Activated naive CD8-positive, alpha-beta T cell treated with anti-CD3 and anti-CD28 coated beads, Interleukin-2, amount 50 U/mL, for 24 hours (primary cell): ENCODE results near the gene THEMIS2.
"Not testable (repeated sequence)": the region's sequence is repeated elsewhere in the genome, so short reads cannot be mapped to it uniquely, and the experiment has no call there.

Source experiments
- ATAC-seq: fragments of 150-1000 bp; cut with Tn5 transposase; one replicate; pipeline ENCODE4 v1.10.0; 2021
- DNase-seq: peaks from one replicate; pipeline ENCODE4 v3.0.0; 2021
- H3K27ac Mint-ChIP-seq: one replicate; pipeline ENCODE4 v1.8.0; 2021; ENCODE audit warnings: mild to moderate bottlenecking, mixed read lengths
- H3K27me3 Mint-ChIP-seq: one replicate; pipeline ENCODE4 v1.8.0; 2021; ENCODE audit warnings: mixed read lengths
- H3K36me3 Mint-ChIP-seq: one replicate; pipeline ENCODE4 v1.8.0; 2021; ENCODE audit warnings: low read depth, mixed read lengths
- H3K4me1 Mint-ChIP-seq: one replicate; pipeline ENCODE4 v1.8.0; 2021; ENCODE audit warnings: mixed read lengths
- H3K4me3 Mint-ChIP-seq: one replicate; pipeline ENCODE4 v1.8.0; 2021; ENCODE audit warnings: mild to moderate bottlenecking, moderate library complexity, mixed read lengths
- H3K9me3 Mint-ChIP-seq: one replicate; pipeline ENCODE4 v1.8.0; 2021; ENCODE audit warnings: mixed read lengths

THEMIS2 gene

DNA sequence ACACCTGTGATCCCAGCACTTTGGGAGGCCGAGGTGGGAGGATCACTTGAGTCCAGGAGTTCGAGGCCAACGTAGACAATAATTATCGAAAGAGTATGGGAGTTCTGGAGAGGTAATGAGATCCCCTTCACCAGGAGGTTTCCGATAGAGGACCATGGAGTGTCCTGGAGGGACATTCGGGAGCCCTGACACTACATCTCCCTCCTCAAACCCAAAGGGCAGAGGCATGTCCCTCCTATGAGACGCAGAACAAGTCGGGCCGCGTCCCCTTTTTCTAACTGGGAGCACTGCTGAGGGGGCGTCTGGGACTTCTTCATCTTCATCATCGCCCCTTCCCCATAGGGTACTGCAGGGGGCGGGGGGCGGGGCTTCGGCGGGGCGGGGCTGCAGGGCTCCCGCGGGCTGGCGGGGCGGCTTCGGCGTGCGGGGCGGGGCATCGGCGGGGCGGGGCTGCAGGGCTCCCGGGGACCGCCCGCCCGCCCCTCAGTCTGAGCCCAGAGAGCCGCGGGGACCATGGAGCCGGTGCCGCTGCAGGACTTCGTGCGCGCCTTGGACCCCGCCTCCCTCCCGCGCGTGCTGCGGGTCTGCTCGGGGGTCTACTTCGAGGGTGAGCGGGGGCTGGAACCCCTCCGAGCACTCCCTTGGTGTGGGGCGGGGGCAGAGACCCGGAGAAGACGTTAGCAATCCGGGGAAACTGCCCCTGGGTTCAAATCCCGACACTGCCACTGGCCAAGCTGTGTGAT is at the start of gene THEMIS2:
Gene THEMIS2, plus strand, starts transcription at position 486 of the 743 bp plus-strand sequence. Its CDS starts 28 bp downstream, at position 514.
- H3K36me3 Mint-ChIP-seq, result peaks cover 3% of the 10 kb centered on the region
- no peaks in the 10 kb centered on the region for H3K9me3 Mint-ChIP-seq
- peak within 1 kb of the TSS; percentile 86 for H3K27ac Mint-ChIP-seq
- peak within 1 kb of the TSS; percentile 94 for H3K4me3 Mint-ChIP-seq
- peaks cover 57% of the 10 kb centered on the region for H3K4me1 Mint-ChIP-seq
- H3K27me3 Mint-ChIP-seq, result no peaks in the 10 kb centered on the region
- peak; percentile 87 for DNase-seq
- ATAC-seq, result peak; percentile 77

- H3K4me1 Mint-ChIP-seq, result no peaks in the 10 kb centered on the region
- H3K4me3 Mint-ChIP-seq, result no peak overlapping the region
- no peaks in the 10 kb centered on the region for H3K9me3 Mint-ChIP-seq
- H3K36me3 Mint-ChIP-seq, result peaks cover 21% of the 10 kb centered on the region
- no peak for ATAC-seq
- no peaks in the 10 kb centered on the region for H3K27me3 Mint-ChIP-seq
- DNase-seq, result no peak
- H3K27ac Mint-ChIP-seq, result no peak overlapping the region
These were observed 48.6 kb upstream of the THEMIS2 start for GRCh38 chr1:27823784-27824183.

- peaks cover 18% of the 10 kb centered on the region for H3K36me3 Mint-ChIP-seq
- H3K27me3 Mint-ChIP-seq, result no peaks in the 10 kb centered on the region
- no peak overlapping the region for H3K4me3 Mint-ChIP-seq
- no peak for ATAC-seq
- no peaks in the 10 kb centered on the region for H3K9me3 Mint-ChIP-seq
- no peak overlapping the region for H3K27ac Mint-ChIP-seq
- DNase-seq, result no peak
- H3K4me1 Mint-ChIP-seq, result no peaks in the 10 kb centered on the region
These were observed 47.9 kb upstream of the THEMIS2 start for GRCh38 chr1:27824411-27824810.

DNA sequence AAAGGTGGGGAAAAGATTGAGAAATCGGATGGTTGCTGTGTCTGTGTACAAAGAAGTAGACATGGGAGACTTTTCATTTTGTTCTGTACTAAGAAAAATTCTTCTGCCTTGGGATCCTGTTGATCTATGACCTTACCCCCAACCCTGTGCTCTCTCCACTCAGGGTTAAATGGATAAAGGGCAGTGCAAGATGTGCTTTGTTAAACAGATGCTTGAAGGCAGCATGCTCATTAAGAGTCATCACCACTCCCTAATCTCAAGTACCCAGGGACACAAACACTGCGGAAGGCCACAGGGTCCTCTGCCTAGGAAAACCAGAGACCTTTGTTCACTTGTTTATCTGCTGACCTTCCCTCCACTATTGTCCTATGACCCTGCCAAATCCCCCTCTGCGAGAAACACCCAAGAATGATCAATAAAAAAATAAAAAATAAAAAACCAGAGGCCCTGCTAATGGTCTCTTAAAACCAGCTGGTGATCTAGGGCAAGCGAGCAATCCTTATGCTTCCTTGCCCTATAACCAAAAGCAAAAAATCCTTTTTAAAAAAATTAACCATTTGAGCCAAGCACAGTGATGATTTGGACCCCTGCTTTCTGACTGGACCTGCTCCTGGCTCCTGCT is 42.9 kb upstream of the THEMIS2 start:
- Mint-ChIP-seq H3K36me3 (peaks cover 23% of the 10 kb centered on the region), H3K4me3 (peak overlapping the region; percentile 89), H3K4me1 (peaks cover 36% of the 10 kb centered on the region), H3K27ac (peak overlapping the region; percentile 91)
- not testable (repeated sequence) for ATAC-seq, DNase-seq, H3K9me3 Mint-ChIP-seq, H3K27me3 Mint-ChIP-seq

DNA sequence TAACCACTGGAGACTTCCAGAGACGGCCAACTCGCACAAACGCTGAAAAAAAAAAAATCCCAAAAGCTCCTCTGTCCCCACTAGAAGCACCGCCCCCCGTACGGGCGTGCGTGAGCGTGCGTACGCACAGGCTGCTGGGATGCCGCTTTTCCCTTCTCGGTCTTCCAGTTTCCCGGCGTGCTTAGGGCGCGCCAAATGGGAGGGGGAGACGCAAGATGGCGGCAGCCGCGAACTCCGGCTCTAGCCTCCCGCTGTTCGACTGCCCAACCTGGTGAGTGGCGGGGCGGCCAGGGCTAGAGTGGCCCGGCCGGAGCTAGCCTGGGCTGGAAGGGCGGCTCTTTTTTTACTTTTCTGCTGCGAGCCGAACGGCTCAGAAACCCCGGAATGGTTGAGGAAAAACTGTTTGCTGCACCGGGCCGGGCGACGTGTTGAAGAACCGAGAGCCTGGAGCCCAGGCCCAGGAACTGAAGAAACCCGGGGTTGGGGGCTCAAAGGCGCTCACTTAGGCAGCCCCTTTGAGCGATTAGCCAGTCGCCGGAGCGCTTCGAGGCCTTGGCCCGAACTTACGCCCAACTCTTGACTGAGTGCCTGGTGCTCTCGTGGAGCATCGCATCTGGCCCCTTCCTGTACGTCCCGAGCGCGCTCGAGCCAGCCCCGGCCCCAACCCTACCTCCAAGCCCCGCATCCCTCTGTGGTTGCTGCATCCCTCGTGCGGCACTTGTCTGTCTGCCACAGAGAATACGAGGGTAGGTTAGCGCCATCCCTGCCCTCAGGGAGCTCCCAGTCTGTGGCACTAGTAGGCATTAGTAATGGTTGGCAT is 41.5 kb upstream of the THEMIS2 start, which contains the start of gene PPP1R8:
Gene PPP1R8, plus strand, starts transcription at position 162 of the 820 bp plus-strand sequence. Its CDS starts 54 bp downstream, at position 216.
- H3K4me1 Mint-ChIP-seq, result peaks cover 41% of the 10 kb centered on the region
- H3K4me3 Mint-ChIP-seq, result peak within 1 kb of the TSS; percentile 89
- H3K36me3 Mint-ChIP-seq, result peaks cover 24% of the 10 kb centered on the region
- H3K27me3 Mint-ChIP-seq, result no peaks in the 10 kb centered on the region
- H3K27ac Mint-ChIP-seq, result peak within 1 kb of the TSS; percentile 91
- DNase-seq, result peak; percentile 90
- no peaks in the 10 kb centered on the region for H3K9me3 Mint-ChIP-seq
- peak; percentile 99 for ATAC-seq

- peaks cover 28% of the 10 kb centered on the region for H3K36me3 Mint-ChIP-seq
- ATAC-seq (no peak), DNase-seq (no peak)
- peak overlapping the region; percentile 89 for H3K4me3 Mint-ChIP-seq
- H3K9me3 Mint-ChIP-seq, result no peaks in the 10 kb centered on the region
- H3K27me3 Mint-ChIP-seq, result no peaks in the 10 kb centered on the region
- H3K4me1 Mint-ChIP-seq, result peaks cover 41% of the 10 kb centered on the region
- H3K27ac Mint-ChIP-seq, result peak overlapping the region; percentile 91
These were observed 40.6 kb upstream of the THEMIS2 start for GRCh38 chr1:27831568-27832410.

GRCh38 chr1:27832762-27833161 is 39.6 kb upstream of the THEMIS2 start:
- Mint-ChIP-seq H3K9me3 (no peaks in the 10 kb centered on the region), H3K36me3 (peaks cover 32% of the 10 kb centered on the region), H3K27me3 (no peaks in the 10 kb centered on the region), H3K4me3 (peak overlapping the region; percentile 89), H3K4me1 (peaks cover 41% of the 10 kb centered on the region), H3K27ac (peak overlapping the region; percentile 91)
- ATAC-seq, result no peak
- DNase-seq, result no peak

GRCh38 chr1:27833470-27833869 is 38.9 kb upstream of the THEMIS2 start:
- Mint-ChIP-seq H3K9me3 (no peaks in the 10 kb centered on the region), H3K36me3 (peaks cover 32% of the 10 kb centered on the region), H3K4me3 (no peak overlapping the region)

DNA sequence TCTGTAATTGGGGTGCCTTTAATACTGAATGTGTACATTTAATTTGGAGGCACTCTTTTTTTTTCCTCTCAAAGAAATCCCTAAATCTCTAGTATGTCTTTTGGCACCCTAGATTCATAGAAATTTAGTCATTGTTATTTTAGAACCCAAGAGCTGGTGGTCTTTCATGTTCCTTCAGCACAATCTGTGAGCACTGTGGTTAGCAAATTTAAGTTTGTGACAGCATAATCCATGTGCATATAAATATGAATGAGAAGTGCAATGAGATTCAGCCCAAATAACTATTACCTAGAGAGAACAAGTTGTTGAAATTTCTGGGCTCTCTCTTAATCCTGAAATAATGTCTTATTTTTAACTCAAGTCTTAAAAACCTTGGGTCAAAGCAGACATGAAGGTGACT is 37.3 kb upstream of the THEMIS2 start:
- H3K36me3 Mint-ChIP-seq, result peaks cover 36% of the 10 kb centered on the region
- peaks cover 40% of the 10 kb centered on the region for H3K4me1 Mint-ChIP-seq
- no peak overlapping the region for H3K4me3 Mint-ChIP-seq
- no peaks in the 10 kb centered on the region for H3K27me3 Mint-ChIP-seq
- no peaks in the 10 kb centered on the region for H3K9me3 Mint-ChIP-seq
- DNase-seq, result no peak
- H3K27ac Mint-ChIP-seq, result peak overlapping the region; percentile 3
- ATAC-seq, result no peak

More at GRCh38 chr1:27833470-27833869, 38.9 kb upstream of the THEMIS2 start:
- Mint-ChIP-seq H3K4me1 (peaks cover 41% of the 10 kb centered on the region), H3K27ac (no peak overlapping the region), H3K27me3 (no peaks in the 10 kb centered on the region)
- DNase-seq (no peak), ATAC-seq (no peak)

DNA sequence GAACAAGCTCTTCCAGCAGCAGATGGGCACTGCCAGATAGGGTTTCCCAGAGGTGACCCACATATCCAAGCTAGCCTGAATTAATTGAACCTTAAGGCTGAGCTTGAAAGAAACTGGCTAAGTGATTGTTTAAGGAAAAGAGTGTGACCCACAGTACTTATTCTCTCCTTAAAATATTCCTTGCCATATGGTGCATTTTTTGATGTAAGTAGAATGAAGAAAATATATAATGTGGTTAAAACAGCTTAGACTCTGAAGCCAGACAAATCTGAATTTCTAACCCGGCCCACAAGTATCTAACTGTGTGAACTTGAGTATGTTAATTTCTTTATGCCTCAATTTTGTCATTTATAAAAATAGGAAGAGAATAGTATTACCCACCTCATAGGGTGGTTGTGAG is 36.8 kb upstream of the THEMIS2 start:
- H3K27me3 Mint-ChIP-seq, result no peaks in the 10 kb centered on the region
- peaks cover 36% of the 10 kb centered on the region for H3K4me1 Mint-ChIP-seq
- DNase-seq (no peak), ATAC-seq (no peak)
- H3K36me3 Mint-ChIP-seq, result peaks cover 38% of the 10 kb centered on the region
- H3K4me3 Mint-ChIP-seq, result no peak overlapping the region
- H3K9me3 Mint-ChIP-seq, result no peaks in the 10 kb centered on the region
- H3K27ac Mint-ChIP-seq, result peak overlapping the region; percentile 3

DNA sequence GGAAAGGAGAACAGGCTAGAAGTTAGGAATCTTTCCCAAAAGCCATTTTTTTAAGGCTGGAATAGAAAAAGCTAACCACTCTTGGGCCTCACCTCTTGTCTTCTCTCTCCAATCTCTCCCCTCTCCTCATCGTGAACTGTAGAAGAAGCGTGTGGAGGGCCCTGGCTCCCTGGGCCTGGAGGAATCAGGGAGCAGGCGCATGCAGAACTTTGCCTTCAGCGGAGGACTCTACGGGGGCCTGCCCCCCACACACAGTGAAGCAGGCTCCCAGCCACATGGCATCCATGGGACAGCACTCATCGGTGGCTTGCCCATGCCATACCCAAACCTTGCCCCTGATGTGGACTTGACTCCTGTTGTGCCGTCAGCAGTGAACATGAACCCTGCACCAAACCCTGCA is 22.4 kb upstream of the THEMIS2 start:
- no peak for DNase-seq
- H3K27me3 Mint-ChIP-seq, result no peaks in the 10 kb centered on the region
- H3K36me3 Mint-ChIP-seq, result peaks cover 36% of the 10 kb centered on the region
- H3K9me3 Mint-ChIP-seq, result no peaks in the 10 kb centered on the region
- no peak for ATAC-seq
- no peak overlapping the region for H3K4me3 Mint-ChIP-seq
- no peaks in the 10 kb centered on the region for H3K4me1 Mint-ChIP-seq
- H3K27ac Mint-ChIP-seq, result no peak overlapping the region

- DNase-seq, result no peak
- Mint-ChIP-seq H3K27ac (no peak overlapping the region), H3K4me3 (no peak overlapping the region), H3K36me3 (peaks cover 13% of the 10 kb centered on the region), H3K4me1 (peaks cover 9% of the 10 kb centered on the region), H3K9me3 (no peaks in the 10 kb centered on the region), H3K27me3 (no peaks in the 10 kb centered on the region)
- no peak for ATAC-seq
These were observed 17.3 kb upstream of the THEMIS2 start for GRCh38 chr1:27855085-27855484.

DNA sequence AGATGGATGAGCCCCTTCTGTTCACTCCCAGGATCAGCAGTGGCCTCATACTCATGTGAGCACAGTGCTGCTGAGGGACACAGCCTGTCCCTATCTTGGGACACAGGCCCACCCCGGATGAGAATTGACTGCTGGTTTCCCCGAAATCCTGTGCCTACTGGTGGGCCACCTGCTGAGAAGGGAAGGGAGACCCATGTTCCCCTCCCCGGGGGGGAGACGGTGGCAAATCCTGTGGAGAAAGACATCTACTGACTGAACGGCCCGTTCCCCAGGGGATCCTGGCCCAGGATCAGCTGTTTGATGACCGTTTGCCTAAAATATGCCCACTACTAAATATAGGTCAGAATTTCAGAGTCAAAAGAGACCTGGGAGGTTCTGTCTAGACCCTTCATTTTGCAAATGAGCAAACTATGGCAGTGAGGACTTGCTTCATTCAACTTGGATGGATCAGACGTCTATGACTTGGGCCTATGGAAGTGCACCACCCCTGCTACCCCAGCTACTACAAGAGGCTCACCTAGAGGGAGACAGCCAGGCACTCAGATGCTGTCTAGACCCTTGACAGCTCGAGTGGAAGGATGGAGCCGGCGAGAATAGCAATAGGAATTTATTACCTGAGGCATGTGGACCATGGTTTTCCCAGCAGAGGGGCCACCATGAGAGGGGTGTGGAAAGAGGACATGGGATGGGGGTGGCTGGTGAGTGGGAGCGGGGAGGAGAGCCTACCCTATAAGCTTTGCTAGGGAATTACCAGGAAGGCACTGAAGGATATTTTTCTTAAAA is 15.6 kb upstream of the THEMIS2 start:
- Mint-ChIP-seq H3K36me3 (peaks cover under 1% of the 10 kb centered on the region), H3K4me1 (peaks cover 9% of the 10 kb centered on the region), H3K27ac (no peak overlapping the region)

More for the DNA sequence above, 15.6 kb upstream of the THEMIS2 start:
- Mint-ChIP-seq H3K27me3 (no peaks in the 10 kb centered on the region), H3K4me3 (no peak overlapping the region), H3K9me3 (no peaks in the 10 kb centered on the region)
- no peak for ATAC-seq
- no peak for DNase-seq
